WTC11 (cell line): ENCODE results near the gene TNFAIP3. TPM values are rescaled to one million over a fixed set of nuclear protein-coding genes. Genes with fewer than 3 reads are reported as not detected.

ENCODE experiments used
- ATAC-seq: fragments of 200-7000 bp; cut with Tn5 transposase; 2 replicates; pipeline ENCODE4 v1.10.0; 2021; ENCODE audit warnings: mild to moderate bottlenecking, moderate library complexity
- CTCF ChIA-PET: fragments of 300-600 bp; sonication (Branson Sonifier 250); formaldehyde crosslinking; loops from one replicate; lab custom pipeline; 2021; ENCODE audit warnings: antibody characterized with exemption; lab: Charles Lee
- POLR2A ChIA-PET: fragments of 350-600 bp; sonication (Branson Sonifier 250); formaldehyde crosslinking; loops from one replicate; lab custom pipeline; 2021; ENCODE audit warnings: antibody characterized with exemption; lab: Charles Lee
- DNase-seq: peaks from one replicate; pipeline ENCODE4 v3.0.0; 2021; ENCODE audit warnings: low spot score
- H3K27ac Mint-ChIP-seq: 2 replicates; pipeline ENCODE4 v1.8.0; 2021; ENCODE audit warnings: mixed read lengths
- H3K27me3 Mint-ChIP-seq: 2 replicates; pipeline ENCODE4 v1.8.0; 2021; ENCODE audit warnings: low read depth, mild to moderate bottlenecking, moderate library complexity, mixed read lengths
- H3K36me3 Mint-ChIP-seq: 2 replicates; pipeline ENCODE4 v1.8.0; 2021; ENCODE audit warnings: mixed read lengths
- H3K4me1 Mint-ChIP-seq: 2 replicates; pipeline ENCODE4 v1.8.0; 2022; ENCODE audit warnings: mixed read lengths
- H3K4me3 Mint-ChIP-seq: 2 replicates; pipeline ENCODE4 v1.8.0; 2021; ENCODE audit warnings: mild to moderate bottlenecking, moderate library complexity, mixed read lengths
- H3K9me3 Mint-ChIP-seq: 2 replicates; pipeline ENCODE4 v1.8.0; 2021; ENCODE audit warnings: mixed read lengths
- CREM ChIP-seq: sonication (generic); formaldehyde crosslinking; IDR thresholded peaks from 2 replicates; pipeline ENCODE4 v1.8.1; 2022; ENCODE audit warnings: mild to moderate bottlenecking, missing genetic modification reagents, moderate library complexity
- FOXJ3 ChIP-seq: sonication (generic); formaldehyde crosslinking; IDR thresholded peaks from 2 replicates; pipeline ENCODE4 v1.9.0; 2021; ENCODE audit warnings: missing genetic modification reagents, mild to moderate bottlenecking, borderline replicate concordance
- HMGA2 ChIP-seq: fragments of 250-450 bp; sonication (Bioruptor Pico); IDR thresholded peaks from 2 replicates; pipeline ENCODE4 v1.4.0; 2021; ENCODE audit warnings: mild to moderate bottlenecking, moderate library complexity
- MYBL2 ChIP-seq: sonication (generic); formaldehyde crosslinking; IDR thresholded peaks from 2 replicates; pipeline ENCODE4 v1.8.1; 2023; ENCODE audit warnings: mild to moderate bottlenecking, moderate library complexity, missing genetic modification reagents
- NFATC4 ChIP-seq: fragments of 250-450 bp; sonication (Bioruptor Pico); IDR thresholded peaks from 2 replicates; pipeline ENCODE4 v1.9.0; 2021; ENCODE audit warnings: mild to moderate bottlenecking
- NFE2L1 ChIP-seq: sonication (generic); formaldehyde crosslinking; IDR thresholded peaks from 2 replicates; pipeline ENCODE4 v1.8.1; 2023; ENCODE audit warnings: missing genetic modification reagents
- NFYB ChIP-seq: sonication (generic); formaldehyde crosslinking; conservative IDR thresholded peaks from 2 replicates; pipeline ENCODE4 v1.8.0; 2022; ENCODE audit warnings: low read depth, missing genetic modification reagents
- NR1H2 ChIP-seq: sonication (generic); formaldehyde crosslinking; IDR thresholded peaks from 2 replicates; pipeline ENCODE4 v1.9.0; 2021; ENCODE audit warnings: mild to moderate bottlenecking, moderate library complexity, missing genetic modification reagents
- OVOL2 ChIP-seq: fragments of 250-450 bp; sonication (Bioruptor Pico); IDR thresholded peaks from 2 replicates; pipeline ENCODE4 v1.9.0; 2021; ENCODE audit warnings: mild to moderate bottlenecking, borderline replicate concordance
- SOX15 ChIP-seq: fragments of 250-450 bp; sonication (Bioruptor Pico); IDR thresholded peaks from 2 replicates; pipeline ENCODE4 v1.9.0; 2021; ENCODE audit warnings: mild to moderate bottlenecking
- ZNF121 ChIP-seq: sonication (generic); formaldehyde crosslinking; IDR thresholded peaks from 2 replicates; pipeline ENCODE4 v1.8.0; 2023; ENCODE audit warnings: missing genetic modification reagents
- ZNF138 ChIP-seq: sonication (generic); formaldehyde crosslinking; conservative IDR thresholded peaks from 2 replicates; pipeline ENCODE4 v1.8.1; 2022; ENCODE audit warnings: mild to moderate bottlenecking, moderate library complexity, missing genetic modification reagents
- ZNF317 ChIP-seq: sonication (generic); formaldehyde crosslinking; IDR thresholded peaks from 2 replicates; pipeline ENCODE4 v1.8.1; 2023; ENCODE audit warnings: low read depth, mild to moderate bottlenecking, moderate library complexity, missing genetic modification reagents, borderline replicate concordance
- ZNF423 ChIP-seq: fragments of 250-450 bp; sonication (Bioruptor Pico); IDR thresholded peaks from 2 replicates; pipeline ENCODE4 v2.1.2; 2022; ENCODE audit warnings: mild to moderate bottlenecking, moderate library complexity
- ZNF671 ChIP-seq: fragments of 250-450 bp; sonication (Bioruptor Pico); IDR thresholded peaks from 2 replicates; pipeline ENCODE4 v1.8.0; 2021; ENCODE audit warnings: mild to moderate bottlenecking
- total RNA-seq: library from RNA; stranded (reverse); gene quantifications from 3 replicates; pipeline ENCODE4 v1.2.3, GENCODE V29; 2021
- TF ChIP-seq, protein P1 (sequence below): sonication (generic); formaldehyde crosslinking; IDR thresholded peaks from 2 replicates; pipeline ENCODE4 v1.8.0; 2022; ENCODE audit warnings: mild to moderate bottlenecking, missing genetic modification reagents
- TF ChIP-seq, protein P2 (sequence below): fragments of 200-600 bp; IDR thresholded peaks from 2 replicates; pipeline ENCODE4 v1.8.0; 2022; ENCODE audit warnings: antibody characterized with exemption
- TF ChIP-seq, protein P3 (sequence below): sonication (generic); formaldehyde crosslinking; IDR thresholded peaks from 2 replicates; pipeline ENCODE4 v1.8.0; 2022; ENCODE audit warnings: mild to moderate bottlenecking, missing genetic modification reagents
- TF ChIP-seq, protein P4 (sequence below): sonication (generic); formaldehyde crosslinking; IDR thresholded peaks from 2 replicates; pipeline ENCODE4 v1.8.1; 2022; ENCODE audit warnings: mild to moderate bottlenecking, moderate library complexity, missing genetic modification reagents
- TF ChIP-seq, protein P5 (sequence below): sonication (generic); formaldehyde crosslinking; IDR thresholded peaks from 2 replicates; pipeline ENCODE4 v1.8.0; 2023; ENCODE audit warnings: missing genetic modification reagents
- TF ChIP-seq, protein P6 (sequence below): sonication (generic); formaldehyde crosslinking; IDR thresholded peaks from 2 replicates; pipeline ENCODE4 v1.8.1; 2023; ENCODE audit warnings: mild to moderate bottlenecking, missing genetic modification reagents, moderate library complexity

The TNFAIP3 gene
- total RNA-seq, 1 experiment from 2014 or later = 4.2 TPM

DNA sequence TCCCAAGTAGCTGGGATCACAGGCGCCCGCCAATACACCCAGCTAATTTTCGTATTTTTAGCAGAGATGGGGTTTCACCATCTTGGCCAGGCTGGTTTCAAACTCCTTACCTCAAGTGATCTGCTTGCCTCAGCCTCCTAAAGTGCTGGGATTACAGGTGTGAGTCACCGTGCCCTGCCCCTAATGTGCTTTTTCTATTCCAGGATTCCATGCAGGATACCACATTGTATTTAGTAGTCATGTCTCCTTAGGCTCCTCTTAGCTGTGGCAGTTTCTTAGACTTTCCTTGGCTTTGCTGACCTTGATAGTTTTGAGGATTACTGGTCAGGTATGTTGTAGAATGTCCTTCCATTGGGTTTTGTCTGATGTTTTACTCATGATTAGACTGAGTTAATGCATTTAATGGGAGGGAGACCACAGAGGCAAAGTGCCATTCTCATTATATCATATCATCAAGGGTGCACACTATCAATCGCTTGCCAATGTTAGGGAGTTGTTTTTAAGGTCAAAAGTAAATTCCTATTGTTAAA is 39.6 kb upstream of the TNFAIP3 start:
- H3K4me1 Mint-ChIP-seq = 0 out of 2 replicates have a peak, but pooled peaks cover 3% of the 10 kb centered on the region
- no peaks in the 10 kb centered on the region for H3K36me3 Mint-ChIP-seq
- H3K27me3 Mint-ChIP-seq = no peaks in the 10 kb centered on the region
- ATAC-seq = no peak
- TF ChIP-seq ZNF121 (CRISPR knock-in tag) (no peak), NFYB (CRISPR knock-in tag) (no peak), MYBL2 (CRISPR knock-in tag) (no peak)
- H3K9me3 Mint-ChIP-seq = no peaks in the 10 kb centered on the region
- POLR2A ChIA-PET = no interaction called here
- DNase-seq = no peak
- CTCF ChIA-PET = no interaction called here
- no peak overlapping the region for H3K27ac Mint-ChIP-seq
- no peak overlapping the region for H3K4me3 Mint-ChIP-seq

DNA sequence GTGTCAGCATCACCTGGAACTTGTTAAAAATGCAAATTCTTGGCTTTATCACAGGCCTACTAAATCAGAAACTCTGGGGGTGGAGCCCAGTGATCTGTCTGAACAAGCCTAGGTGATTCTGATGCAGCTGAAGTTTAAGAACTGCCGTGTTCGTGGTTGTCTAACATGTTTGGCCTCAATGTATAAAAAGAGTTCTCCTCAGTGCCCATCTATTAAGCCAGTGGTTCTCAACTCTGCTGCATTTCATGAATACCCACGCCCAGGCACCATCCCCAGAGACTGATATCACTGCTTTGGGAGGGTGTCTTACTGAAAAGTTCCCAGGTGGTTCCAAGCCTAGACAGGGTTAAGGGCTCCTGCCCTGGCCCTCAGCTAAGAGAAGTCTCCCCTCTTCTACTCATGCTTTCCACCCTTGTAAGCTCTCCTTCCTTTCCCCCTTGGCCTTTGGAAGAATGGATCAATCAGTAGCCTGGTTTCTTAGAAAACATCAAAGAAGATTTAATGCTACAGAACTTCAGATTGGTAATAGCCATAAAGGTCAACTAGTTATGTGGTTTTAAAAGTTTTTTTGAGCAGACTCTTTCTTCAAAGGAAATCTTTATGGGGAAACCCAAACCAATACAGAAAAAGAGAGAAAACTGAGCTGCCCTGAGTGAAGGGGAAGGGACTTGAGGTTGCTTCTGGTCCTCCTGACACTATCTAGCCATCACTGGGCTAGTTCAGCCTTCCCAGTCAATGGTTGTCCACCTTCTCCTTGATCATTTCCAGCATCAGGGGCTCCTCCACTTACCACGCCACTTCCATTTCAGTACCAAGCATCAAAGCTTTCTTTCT is 38.9 kb upstream of the TNFAIP3 start:
- DNase-seq (no peak), ATAC-seq (no peak)
- Mint-ChIP-seq H3K4me3 (no peak overlapping the region), H3K4me1 (0 out of 2 replicates have a peak, but pooled peaks cover 3% of the 10 kb centered on the region), H3K27ac (no peak overlapping the region), H3K36me3 (no peaks in the 10 kb centered on the region), H3K9me3 (no peaks in the 10 kb centered on the region), H3K27me3 (no peaks in the 10 kb centered on the region)
- CTCF ChIA-PET = no interaction called here
- POLR2A ChIA-PET = no interaction called here
- TF ChIP-seq, protein P1, sequence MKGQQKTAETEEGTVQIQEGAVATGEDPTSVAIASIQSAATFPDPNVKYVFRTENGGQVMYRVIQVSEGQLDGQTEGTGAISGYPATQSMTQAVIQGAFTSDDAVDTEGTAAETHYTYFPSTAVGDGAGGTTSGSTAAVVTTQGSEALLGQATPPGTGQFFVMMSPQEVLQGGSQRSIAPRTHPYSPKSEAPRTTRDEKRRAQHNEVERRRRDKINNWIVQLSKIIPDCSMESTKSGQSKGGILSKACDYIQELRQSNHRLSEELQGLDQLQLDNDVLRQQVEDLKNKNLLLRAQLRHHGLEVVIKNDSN = no peak

DNA sequence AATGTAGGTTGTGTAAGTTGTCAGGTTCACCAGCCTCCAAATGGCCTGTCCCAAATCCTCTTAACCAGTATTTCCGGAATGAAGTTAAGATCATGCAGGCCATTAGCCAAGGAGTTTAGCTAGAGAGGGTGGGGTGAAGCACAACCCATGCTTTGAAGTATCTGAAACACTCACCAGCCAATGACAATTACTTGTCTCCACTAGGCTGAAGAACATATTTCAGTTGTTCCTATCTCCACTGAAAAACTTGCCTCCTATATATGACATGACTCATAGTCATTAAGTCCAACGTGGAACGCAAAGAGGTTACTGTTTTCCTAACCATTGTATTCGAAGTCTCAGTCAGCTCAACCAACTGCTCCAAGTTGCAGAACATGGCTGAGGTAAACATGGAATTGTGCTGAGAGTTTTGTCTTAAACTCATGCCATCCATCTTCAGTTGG is 37.4 kb upstream of the TNFAIP3 start:
- POLR2A ChIA-PET = no interaction called here
- H3K36me3 Mint-ChIP-seq = no peaks in the 10 kb centered on the region
- CTCF ChIA-PET = no interaction called here
- no peak for DNase-seq
- no peak for ATAC-seq
- TF ChIP-seq, protein P2, sequence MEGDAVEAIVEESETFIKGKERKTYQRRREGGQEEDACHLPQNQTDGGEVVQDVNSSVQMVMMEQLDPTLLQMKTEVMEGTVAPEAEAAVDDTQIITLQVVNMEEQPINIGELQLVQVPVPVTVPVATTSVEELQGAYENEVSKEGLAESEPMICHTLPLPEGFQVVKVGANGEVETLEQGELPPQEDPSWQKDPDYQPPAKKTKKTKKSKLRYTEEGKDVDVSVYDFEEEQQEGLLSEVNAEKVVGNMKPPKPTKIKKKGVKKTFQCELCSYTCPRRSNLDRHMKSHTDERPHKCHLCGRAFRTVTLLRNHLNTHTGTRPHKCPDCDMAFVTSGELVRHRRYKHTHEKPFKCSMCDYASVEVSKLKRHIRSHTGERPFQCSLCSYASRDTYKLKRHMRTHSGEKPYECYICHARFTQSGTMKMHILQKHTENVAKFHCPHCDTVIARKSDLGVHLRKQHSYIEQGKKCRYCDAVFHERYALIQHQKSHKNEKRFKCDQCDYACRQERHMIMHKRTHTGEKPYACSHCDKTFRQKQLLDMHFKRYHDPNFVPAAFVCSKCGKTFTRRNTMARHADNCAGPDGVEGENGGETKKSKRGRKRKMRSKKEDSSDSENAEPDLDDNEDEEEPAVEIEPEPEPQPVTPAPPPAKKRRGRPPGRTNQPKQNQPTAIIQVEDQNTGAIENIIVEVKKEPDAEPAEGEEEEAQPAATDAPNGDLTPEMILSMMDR = no peak
- TF ChIP-seq ZNF423 (CRISPR knock-in tag) = no peak
- H3K27ac Mint-ChIP-seq = no peak overlapping the region
- no peaks in the 10 kb centered on the region for H3K27me3 Mint-ChIP-seq
- H3K4me3 Mint-ChIP-seq = no peak overlapping the region
- 0 out of 2 replicates have a peak, but pooled peaks cover 3% of the 10 kb centered on the region for H3K4me1 Mint-ChIP-seq
- H3K9me3 Mint-ChIP-seq = no peaks in the 10 kb centered on the region; the same call in 1 of the 2 replicates

DNA sequence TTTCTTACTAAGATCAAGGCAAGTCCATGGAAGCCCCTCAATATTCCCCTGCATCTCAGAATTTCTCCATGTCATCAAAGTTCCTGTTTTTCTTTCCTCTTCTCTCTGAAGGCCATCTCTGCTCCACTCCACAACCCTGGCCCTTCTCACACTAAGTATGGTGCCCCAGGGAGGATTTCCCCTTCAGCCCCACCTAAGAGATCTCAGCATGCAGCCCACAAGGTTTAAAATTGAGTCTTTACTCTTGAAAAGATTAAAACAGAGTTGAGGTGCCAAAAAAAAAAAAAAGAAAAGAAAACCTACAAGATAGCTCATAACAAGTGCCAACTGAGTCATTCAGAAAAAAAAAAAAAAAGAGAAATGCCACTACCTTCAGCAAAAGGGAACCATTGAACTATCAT is 36.5 kb upstream of the TNFAIP3 start:
- Mint-ChIP-seq H3K27ac (no peak overlapping the region), H3K4me1 (0 out of 2 replicates have a peak, but pooled peaks cover 3% of the 10 kb centered on the region), H3K9me3 (no peaks in the 10 kb centered on the region; the same call in 1 of the 2 replicates), H3K36me3 (no peaks in the 10 kb centered on the region), H3K27me3 (no peaks in the 10 kb centered on the region), H3K4me3 (no peak overlapping the region)
- TF ChIP-seq NR1H2 (CRISPR knock-in tag) (no peak), NFATC4 (CRISPR knock-in tag) (no peak), SOX15 (CRISPR knock-in tag) (no peak)
- TF ChIP-seq, protein P3, sequence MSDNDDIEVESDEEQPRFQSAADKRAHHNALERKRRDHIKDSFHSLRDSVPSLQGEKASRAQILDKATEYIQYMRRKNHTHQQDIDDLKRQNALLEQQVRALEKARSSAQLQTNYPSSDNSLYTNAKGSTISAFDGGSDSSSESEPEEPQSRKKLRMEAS = no peak
- ATAC-seq (no peak), DNase-seq (no peak)
- POLR2A ChIA-PET = no interaction called here
- CTCF ChIA-PET = no interaction called here

DNA sequence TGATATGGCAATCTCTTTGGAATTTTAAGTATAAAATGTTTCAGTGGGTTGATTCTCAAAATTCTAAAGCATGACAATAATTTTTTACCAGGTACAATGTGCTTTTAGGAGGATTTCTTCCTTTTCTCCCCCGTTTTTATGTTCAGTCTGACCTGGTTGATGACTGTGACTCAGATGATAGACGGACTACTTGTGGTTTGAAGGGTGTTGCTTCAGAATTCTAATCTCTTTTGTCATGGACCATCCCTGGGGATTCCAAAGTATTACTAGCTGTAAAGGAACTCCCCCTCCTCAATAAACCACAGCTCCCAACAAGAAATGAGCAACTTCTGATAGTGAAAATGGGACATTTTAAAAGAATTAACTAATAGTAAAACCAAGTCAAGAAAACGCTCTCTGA is 34.9 kb upstream of the TNFAIP3 start:
- Mint-ChIP-seq H3K27me3 (no peaks in the 10 kb centered on the region), H3K9me3 (no peaks in the 10 kb centered on the region; the same call in 1 of the 2 replicates), H3K36me3 (no peaks in the 10 kb centered on the region), H3K4me1 (0 out of 2 replicates have a peak, but pooled peaks cover 3% of the 10 kb centered on the region), H3K27ac (no peak overlapping the region), H3K4me3 (no peak overlapping the region)
- CTCF ChIA-PET = interaction anchor here (1.4 kb wide), 1 partner anchor 34 kb away, joined by 3 read pairs; no protein-coding TSS in a partner anchor
- POLR2A ChIA-PET = no interaction called here
- DNase-seq (no peak), ATAC-seq (no peak)
- TF ChIP-seq, protein P4, sequence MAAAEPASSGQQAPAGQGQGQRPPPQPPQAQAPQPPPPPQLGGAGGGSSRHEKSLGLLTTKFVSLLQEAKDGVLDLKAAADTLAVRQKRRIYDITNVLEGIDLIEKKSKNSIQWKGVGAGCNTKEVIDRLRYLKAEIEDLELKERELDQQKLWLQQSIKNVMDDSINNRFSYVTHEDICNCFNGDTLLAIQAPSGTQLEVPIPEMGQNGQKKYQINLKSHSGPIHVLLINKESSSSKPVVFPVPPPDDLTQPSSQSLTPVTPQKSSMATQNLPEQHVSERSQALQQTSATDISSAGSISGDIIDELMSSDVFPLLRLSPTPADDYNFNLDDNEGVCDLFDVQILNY (CRISPR knock-in tag) = no peak
- TF ChIP-seq ZNF671 (CRISPR knock-in tag) (no peak), ZNF317 (no peak), HMGA2 (no peak), FOXJ3 (CRISPR knock-in tag) (no peak), OVOL2 (CRISPR knock-in tag) (no peak), ZNF138 (CRISPR knock-in tag) (no peak), CREM (CRISPR knock-in tag) (no peak), NFE2L1 (CRISPR knock-in tag) (no peak)
- TF ChIP-seq, protein P5, sequence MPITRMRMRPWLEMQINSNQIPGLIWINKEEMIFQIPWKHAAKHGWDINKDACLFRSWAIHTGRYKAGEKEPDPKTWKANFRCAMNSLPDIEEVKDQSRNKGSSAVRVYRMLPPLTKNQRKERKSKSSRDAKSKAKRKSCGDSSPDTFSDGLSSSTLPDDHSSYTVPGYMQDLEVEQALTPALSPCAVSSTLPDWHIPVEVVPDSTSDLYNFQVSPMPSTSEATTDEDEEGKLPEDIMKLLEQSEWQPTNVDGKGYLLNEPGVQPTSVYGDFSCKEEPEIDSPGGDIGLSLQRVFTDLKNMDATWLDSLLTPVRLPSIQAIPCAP (CRISPR knock-in tag) = no peak
- TF ChIP-seq, protein P6, sequence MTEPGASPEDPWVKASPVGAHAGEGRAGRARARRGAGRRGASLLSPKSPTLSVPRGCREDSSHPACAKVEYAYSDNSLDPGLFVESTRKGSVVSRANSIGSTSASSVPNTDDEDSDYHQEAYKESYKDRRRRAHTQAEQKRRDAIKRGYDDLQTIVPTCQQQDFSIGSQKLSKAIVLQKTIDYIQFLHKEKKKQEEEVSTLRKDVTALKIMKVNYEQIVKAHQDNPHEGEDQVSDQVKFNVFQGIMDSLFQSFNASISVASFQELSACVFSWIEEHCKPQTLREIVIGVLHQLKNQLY (CRISPR knock-in tag) = no peak
